H9 (cell line): ENCODE data around the gene SNAP47. TPM values are rescaled to one million over a fixed set of nuclear protein-coding genes. Genes with fewer than 3 reads are reported as not detected.

Experiments
- DNase-seq: peaks from one replicate; pipeline ENCODE4 v3.0.0-alpha.2; 2017
- H2AFZ ChIP-seq: one replicate; pipeline ENCODE4 v1.6.1; 2013; ENCODE audit warnings: mild to moderate bottlenecking, low read length, control low read depth, moderate library complexity
- H2AK5ac ChIP-seq: 2 replicates; pipeline ENCODE4 v1.6.1; 2013; ENCODE audit warnings: low read length, control low read depth, mixed read lengths; ENCODE audit not compliant: insufficient read length
- H2BK120ac ChIP-seq: one replicate; pipeline ENCODE4 v1.6.1; 2013; ENCODE audit warnings: low read depth, mild to moderate bottlenecking, low read length, control low read depth, inconsistent platforms; ENCODE audit not compliant: poor library complexity, severe bottlenecking
- H2BK12ac ChIP-seq: 2 replicates; pipeline ENCODE4 v1.6.1; 2013; ENCODE audit warnings: low read length, control low read depth, mixed read lengths, low read depth; ENCODE audit not compliant: insufficient read length
- H2BK15ac ChIP-seq: 2 replicates; pipeline ENCODE4 v1.6.1; 2013; ENCODE audit warnings: low read depth, low read length, control low read depth
- H2BK20ac ChIP-seq: one replicate; pipeline ENCODE4 v1.6.1; 2013; ENCODE audit warnings: low read depth, mild to moderate bottlenecking, low read length, control low read depth, inconsistent platforms; ENCODE audit not compliant: poor library complexity, severe bottlenecking
- H2BK5ac ChIP-seq: 2 replicates; pipeline ENCODE4 v1.6.1; 2013; ENCODE audit warnings: low read length, control low read depth, mixed read lengths; ENCODE audit not compliant: insufficient read length
- H3K14ac ChIP-seq: 2 replicates; pipeline ENCODE4 v1.6.1; 2013; ENCODE audit warnings: low read length, control low read depth; ENCODE audit not compliant: insufficient read depth
- H3K18ac ChIP-seq: 2 replicates; pipeline ENCODE4 v1.6.1; 2013; ENCODE audit warnings: low read depth, mild to moderate bottlenecking, mixed read lengths, low read length, control low read depth; ENCODE audit not compliant: insufficient read length
- H3K23ac ChIP-seq: 2 replicates; pipeline ENCODE4 v1.6.1; 2013; ENCODE audit warnings: low read length, control low read depth, mixed read lengths, low read depth; ENCODE audit not compliant: insufficient read length
- H3K23me2 ChIP-seq: 2 replicates; pipeline ENCODE4 v1.6.1; 2013; ENCODE audit warnings: low read depth, mild to moderate bottlenecking, mixed read lengths, low read length, control low read depth; ENCODE audit not compliant: insufficient read length, poor library complexity, severe bottlenecking
- H3K27ac ChIP-seq: 2 replicates; pipeline ENCODE4 v1.5.1; 2013; ENCODE audit warnings: low read length, control low read depth, mixed read lengths, low read depth; ENCODE audit not compliant: insufficient read length
- H3K27me3 ChIP-seq: 2 replicates; pipeline ENCODE4 v1.6.1; 2013; ENCODE audit warnings: low read length, control low read depth, inconsistent platforms; ENCODE audit not compliant: insufficient read depth
- H3K4ac ChIP-seq: 2 replicates; pipeline ENCODE4 v1.6.1; 2013; ENCODE audit warnings: low read depth, mild to moderate bottlenecking, control low read depth, inconsistent platforms, low read length, moderate library complexity
- H3K4me1 ChIP-seq: 2 replicates; pipeline ENCODE4 v1.6.1; 2013; ENCODE audit warnings: low read length, control low read depth, inconsistent platforms; ENCODE audit not compliant: insufficient read depth
- H3K4me2 ChIP-seq: 2 replicates; pipeline ENCODE4 v1.6.1; 2013; ENCODE audit warnings: low read length, control low read depth, mixed read lengths; ENCODE audit not compliant: insufficient read length, insufficient read depth
- H3K56ac ChIP-seq: 2 replicates; pipeline ENCODE4 v1.6.1; 2013; ENCODE audit warnings: low read depth, mild to moderate bottlenecking, mixed read lengths, low read length, control low read depth; ENCODE audit not compliant: insufficient read length
- H3K79me1 ChIP-seq: 2 replicates; pipeline ENCODE4 v1.6.1; 2013; ENCODE audit warnings: low read depth, mild to moderate bottlenecking, moderate library complexity, low read length, control low read depth, inconsistent platforms; ENCODE audit not compliant: insufficient read depth, poor library complexity, severe bottlenecking
- H3K79me2 ChIP-seq: 2 replicates; pipeline ENCODE4 v1.6.1; 2013; ENCODE audit warnings: low read length, control low read depth, inconsistent platforms; ENCODE audit not compliant: insufficient read depth
- H3K9ac ChIP-seq: 2 replicates; pipeline ENCODE4 v1.6.1; 2013; ENCODE audit warnings: low read length, control low read depth, mixed read lengths; ENCODE audit not compliant: insufficient read length; ENCODE audit errors: extremely low read depth
- H3K9me3 ChIP-seq: one replicate; pipeline ENCODE4 v1.6.1; 2013; ENCODE audit warnings: low read depth, low read length, inconsistent platforms; ENCODE audit not compliant: control insufficient read depth
- H3T11ph ChIP-seq: one replicate; pipeline ENCODE4 v1.6.1; 2013; ENCODE audit warnings: mild to moderate bottlenecking, low read length, control low read depth, inconsistent platforms
- H4K20me1 ChIP-seq: one replicate; pipeline ENCODE4 v1.6.1; 2013; ENCODE audit not compliant: control insufficient read depth, insufficient read length, insufficient read depth
- H4K5ac ChIP-seq: 2 replicates; pipeline ENCODE4 v1.6.1; 2013; ENCODE audit warnings: low read depth, mild to moderate bottlenecking, mixed read lengths, low read length, control low read depth; ENCODE audit not compliant: insufficient read length
- H4K8ac ChIP-seq: replicated peaks from 2 replicates; pipeline ENCODE4 v1.6.1; 2013; ENCODE audit warnings: low read length, control low read depth, mixed read lengths, low read depth; ENCODE audit not compliant: insufficient read length
- H4K91ac ChIP-seq: 2 replicates; pipeline ENCODE4 v1.6.1; 2013; ENCODE audit warnings: low read depth, mild to moderate bottlenecking, moderate library complexity, mixed read lengths, low read length, control low read depth; ENCODE audit not compliant: insufficient read length
- H3K27ac Mint-ChIP-seq, 3 experiments: 2 replicates in 2 of 3; 3 replicates in 1 of 3; pipeline ENCODE4 v1.8.0; 2020 to 2021; ENCODE audit warnings: mixed read lengths in 3 of 3, mild to moderate bottlenecking in 1 of 3, moderate library complexity in 1 of 3
- H3K27me3 Mint-ChIP-seq: 2 replicates; pipeline ENCODE4 v1.8.0; 2021; ENCODE audit warnings: low read depth, mild to moderate bottlenecking, moderate library complexity, mixed read lengths
- H3K36me3 Mint-ChIP-seq, 3 experiments: 2 replicates in 2 of 3; 3 replicates in 1 of 3; pipeline ENCODE4 v1.8.0; 2020 to 2021; ENCODE audit warnings: low read depth in 3 of 3, mixed read lengths in 3 of 3; ENCODE audit not compliant: insufficient read depth in 1 of 3
- H3K4me1 Mint-ChIP-seq, 2 experiments: 2 replicates each; pipeline ENCODE4 v1.8.0; 2020; ENCODE audit warnings: mixed read lengths in 2 of 2
- H3K4me3 Mint-ChIP-seq, 2 experiments: 2 replicates in 1 of 2; 3 replicates in 1 of 2; pipeline ENCODE4 v1.8.0; 2020 to 2021; ENCODE audit warnings: mild to moderate bottlenecking in 2 of 2, mixed read lengths in 2 of 2, moderate library complexity in 1 of 2
- H3K9me3 Mint-ChIP-seq, 2 experiments: 2 replicates in 1 of 2; 3 replicates in 1 of 2; pipeline ENCODE4 v1.8.0; 2020; ENCODE audit warnings: mild to moderate bottlenecking in 2 of 2, mixed read lengths in 2 of 2, moderate library complexity in 1 of 2
- WGBS: extraction: QIAGEN DNeasy Blood & Tissue Kit; methylation state at CpG from one replicate; pipeline ENCODE4 v1.1.7; 2013; ENCODE audit warnings: missing lambda C conversion rate, low lambda C conversion rate, mixed read lengths; ENCODE audit not compliant: insufficient read length; ENCODE audit errors: extremely low coverage; 5-methylcytosine and 5-hydroxymethylcytosine counted together
- total RNA-seq: library from RNA; stranded (reverse); gene quantifications from 2 replicates; pipeline ENCODE4 v1.2.1, GENCODE V29; 2021
- TF ChIP-seq, protein P1 (sequence below): fragments of 200-600 bp; sonication (generic); conservative IDR thresholded peaks from 3 replicates; pipeline ENCODE4 v1.8.0; 2021; ENCODE audit warnings: antibody characterized with exemption, mild to moderate bottlenecking

The SNAP47 gene
- total RNA-seq, 1 experiment from 2014 or later = 44.1 TPM

GRCh38 chr1:227707846-227708245 is 27.4 kb upstream of the SNAP47 start:
- Histone ChIP-seq H3K4me2 (no peak overlapping the region), H2BK5ac (no peak overlapping the region), H3T11ph (no peak overlapping the region), H3K9ac (no peak overlapping the region), H3K23me2 (no peaks in the 10 kb centered on the region), H2AFZ (no peak overlapping the region), H3K4me1 (no peaks in the 10 kb centered on the region), H4K20me1 (no peaks in the 10 kb centered on the region), H2BK12ac (no peak overlapping the region), H3K79me2 (no peaks in the 10 kb centered on the region), H2BK20ac (no peak overlapping the region), H4K5ac (no peak overlapping the region), H3K14ac (no peak overlapping the region), H2BK15ac (no peak overlapping the region), H3K23ac (no peak overlapping the region), H3K56ac (no peak overlapping the region), H4K8ac (no peak overlapping the region), H3K18ac (no peak overlapping the region), H4K91ac (no peak overlapping the region), H3K79me1 (no peaks in the 10 kb centered on the region), H3K27ac (no peak overlapping the region), H2AK5ac (no peak overlapping the region), H2BK120ac (no peak overlapping the region), H3K27me3 (no peaks in the 10 kb centered on the region), H3K4ac (no peak overlapping the region), H3K9me3 (peaks cover 18% of the 10 kb centered on the region)
- H3K36me3 Mint-ChIP-seq = peaks cover 5 to 18% (median 15%) of the 10 kb centered on the region in 3 experiments
- peaks cover 8% of the 10 kb centered on the region for H3K27me3 Mint-ChIP-seq
- WGBS = no CpG with 5 or more reads among the region's 1 CpG
- TF ChIP-seq, protein P1, sequence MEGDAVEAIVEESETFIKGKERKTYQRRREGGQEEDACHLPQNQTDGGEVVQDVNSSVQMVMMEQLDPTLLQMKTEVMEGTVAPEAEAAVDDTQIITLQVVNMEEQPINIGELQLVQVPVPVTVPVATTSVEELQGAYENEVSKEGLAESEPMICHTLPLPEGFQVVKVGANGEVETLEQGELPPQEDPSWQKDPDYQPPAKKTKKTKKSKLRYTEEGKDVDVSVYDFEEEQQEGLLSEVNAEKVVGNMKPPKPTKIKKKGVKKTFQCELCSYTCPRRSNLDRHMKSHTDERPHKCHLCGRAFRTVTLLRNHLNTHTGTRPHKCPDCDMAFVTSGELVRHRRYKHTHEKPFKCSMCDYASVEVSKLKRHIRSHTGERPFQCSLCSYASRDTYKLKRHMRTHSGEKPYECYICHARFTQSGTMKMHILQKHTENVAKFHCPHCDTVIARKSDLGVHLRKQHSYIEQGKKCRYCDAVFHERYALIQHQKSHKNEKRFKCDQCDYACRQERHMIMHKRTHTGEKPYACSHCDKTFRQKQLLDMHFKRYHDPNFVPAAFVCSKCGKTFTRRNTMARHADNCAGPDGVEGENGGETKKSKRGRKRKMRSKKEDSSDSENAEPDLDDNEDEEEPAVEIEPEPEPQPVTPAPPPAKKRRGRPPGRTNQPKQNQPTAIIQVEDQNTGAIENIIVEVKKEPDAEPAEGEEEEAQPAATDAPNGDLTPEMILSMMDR = no peak
- H3K9me3 Mint-ChIP-seq = peaks cover 73 to 74% of the 10 kb centered on the region in 2 experiments
- no peak overlapping the region for H3K27ac Mint-ChIP-seq
- H3K4me1 Mint-ChIP-seq = no peaks in the 10 kb centered on the region
- DNase-seq = no peak
- no peak overlapping the region for H3K4me3 Mint-ChIP-seq
